ENCODE data around the gene LIX1.

The LIX1 gene

GRCh38 chr5:97074859-97075489, 67.4 kb downstream of the LIX1 start (continued):
- TF ChIP-seq ZNF394 (tag by site-specific recombination; IDR thresholded peaks at IDR 0.05; ENCODE audit: borderline replicate concordance) (no peak), ZNF549 (tag by site-specific recombination; IDR thresholded peaks at IDR 0.05) (no peak), SALL2 (tag by site-specific recombination; IDR thresholded peaks at IDR 0.05; ENCODE audit: borderline replicate concordance) (no peak), EGR2 (tag by site-specific recombination; IDR thresholded peaks at IDR 0.05; ENCODE audit: low read depth) (no peak), ZNF600 (tag by site-specific recombination; IDR thresholded peaks at IDR 0.05) (no peak), ZBTB21 (tag by site-specific recombination; IDR thresholded peaks at IDR 0.05) (no peak), ZNF664 (tag by site-specific recombination; IDR thresholded peaks at IDR 0.05) (no peak)

- POLR2A ChIA-PET: no interaction called here
Observed at GRCh38 chr5:97073420-97073819, 69.0 kb downstream of the LIX1 start.

GRCh38 chr5:97072696-97073095, 69.7 kb downstream of the LIX1 start:
- POLR2A ChIA-PET: no interaction called here

More at GRCh38 chr5:97073420-97073819, 69.0 kb downstream of the LIX1 start:
- Histone ChIP-seq H3K27ac (ENCODE audit: extremely low read depth, low read depth, low read length) (no peak overlapping the region), H3K4me1 (ENCODE audit: control insufficient read depth, insufficient read depth, low read length) (no peaks in the 10 kb centered on the region), H3K36me3 (ENCODE audit: control insufficient read depth in 2 of 2, insufficient read depth in 1 of 2, low read length in 2 of 2) (no peaks in the 10 kb centered on the region), H3K4me3 (ENCODE audit: low read depth, low read length) (no peak overlapping the region), H3K9me3 (ENCODE audit: control insufficient read depth, insufficient read depth, low read depth, low read length) (no peaks in the 10 kb centered on the region)
- TF ChIP-seq PATZ1 (tag by site-specific recombination; IDR thresholded peaks at IDR 0.05) (no peak), ZEB2 (tag by site-specific recombination; IDR thresholded peaks at IDR 0.05) (no peak), ZNF514 (tag by site-specific recombination; IDR thresholded peaks at IDR 0.05) (no peak), ELK4 (IDR thresholded peaks at IDR 0.05; ENCODE audit: borderline replicate concordance, low read depth, low read length) (no peak), ZNF560 (tag by site-specific recombination; IDR thresholded peaks at IDR 0.05; ENCODE audit: borderline replicate concordance) (no peak), ZBTB17 (tag by site-specific recombination; IDR thresholded peaks at IDR 0.05) (no peak)
- CTCF ChIA-PET: no interaction called here

GRCh38 chr5:97071993-97072392, 70.4 kb downstream of the LIX1 start:
- H3K36me3 ChIP-seq (ENCODE audit: control insufficient read depth in 2 of 2, insufficient read depth in 1 of 2, low read length in 2 of 2): no peaks in the 10 kb centered on the region
- TF ChIP-seq ZNF521 (tag by site-specific recombination; IDR thresholded peaks at IDR 0.05): no peak
- no peak for TF ChIP-seq GLI2 (tag by site-specific recombination; IDR thresholded peaks at IDR 0.05; ENCODE audit: borderline replicate concordance, low read depth)
- no peak for TF ChIP-seq ZNF324 (tag by site-specific recombination; IDR thresholded peaks at IDR 0.05)
- no peak for TF ChIP-seq OSR2 (tag by site-specific recombination; IDR thresholded peaks at IDR 0.05)
- no peak for TF ChIP-seq SCRT2 (tag by site-specific recombination; IDR thresholded peaks at IDR 0.05)
- TF ChIP-seq ZNF266 (tag by site-specific recombination; IDR thresholded peaks at IDR 0.05; ENCODE audit: low read depth): no peak
- no peak for TF ChIP-seq ZNF202 (tag by site-specific recombination; IDR thresholded peaks at IDR 0.05; ENCODE audit: borderline replicate concordance)
- no peak for TF ChIP-seq ZNF132 (tag by site-specific recombination; IDR thresholded peaks at IDR 0.05; ENCODE audit: borderline replicate concordance)
- TF ChIP-seq ZBTB21 (tag by site-specific recombination; IDR thresholded peaks at IDR 0.05): no peak
- no peak for TF ChIP-seq ZNF513 (tag by site-specific recombination; IDR thresholded peaks at IDR 0.05)
- TF ChIP-seq SALL2 (tag by site-specific recombination; IDR thresholded peaks at IDR 0.05; ENCODE audit: borderline replicate concordance): no peak
- no peak for TF ChIP-seq ZNF223 (tag by site-specific recombination; IDR thresholded peaks at IDR 0.05)
- TF ChIP-seq ZNF16 (tag by site-specific recombination; IDR thresholded peaks at IDR 0.05; ENCODE audit: low read depth): no peak

More at GRCh38 chr5:97072696-97073095, 69.7 kb downstream of the LIX1 start:
- Histone ChIP-seq H3K27ac (ENCODE audit: extremely low read depth, low read depth, low read length) (no peak overlapping the region), H3K4me3 (ENCODE audit: low read depth, low read length) (no peak overlapping the region), H3K4me1 (ENCODE audit: control insufficient read depth, insufficient read depth, low read length) (no peaks in the 10 kb centered on the region), H3K36me3 (ENCODE audit: control insufficient read depth in 2 of 2, insufficient read depth in 1 of 2, low read length in 2 of 2) (no peaks in the 10 kb centered on the region), H3K9me3 (ENCODE audit: control insufficient read depth, insufficient read depth, low read depth, low read length) (no peaks in the 10 kb centered on the region)
- CTCF ChIA-PET: interaction anchor here (0.7 to 2.2 kb wide), 2 partner anchors 10 to 321 kb away, joined by 4 read pairs; no protein-coding TSS in a partner anchor
- no peak for TF ChIP-seq ZNF677 (tag by site-specific recombination; IDR thresholded peaks at IDR 0.05)
- no peak for TF ChIP-seq ZNF133 (tag by site-specific recombination; IDR thresholded peaks at IDR 0.05)

More at GRCh38 chr5:97071993-97072392, 70.4 kb downstream of the LIX1 start:
- ChIA-PET CTCF (interaction anchor here (0.7 to 2.2 kb wide), 3 partner anchors 9 to 320 kb away, joined by 3 to 4 read pairs (median 4); no protein-coding TSS in a partner anchor), POLR2A (no interaction called here)
- Histone ChIP-seq H3K9me3 (ENCODE audit: control insufficient read depth, insufficient read depth, low read depth, low read length) (no peaks in the 10 kb centered on the region), H3K4me1 (ENCODE audit: control insufficient read depth, insufficient read depth, low read length) (no peaks in the 10 kb centered on the region), H3K27ac (ENCODE audit: extremely low read depth, low read depth, low read length) (no peak overlapping the region), H3K4me3 (ENCODE audit: low read depth, low read length) (no peak overlapping the region)
